Fibroblast of the aortic adventitia (primary cell): ENCODE data around the gene GPX1. TPM values are rescaled to one million over a fixed set of nuclear protein-coding genes. Genes with fewer than 3 reads are reported as not detected.

Experiments
- DNase-seq: peaks from one replicate; pipeline ENCODE4 v3.0.0-alpha.2; 2010; ENCODE audit warnings: low read depth
- H3K4me3 ChIP-seq: 2 replicates; pipeline ENCODE4 v1.5.1; 2011; ENCODE audit warnings: low read depth, mild to moderate bottlenecking, control low read depth, low read length, moderate library complexity
- CTCF ChIP-seq: IDR thresholded peaks from 2 replicates; pipeline ENCODE4 v1.5.1; 2011; ENCODE audit warnings: mild to moderate bottlenecking, low read length, control low read depth, inconsistent platforms; ENCODE audit not compliant: insufficient read depth
- total RNA-seq: library from RNA; depleted of rRNA; stranded (reverse); fragments of >200 nt; gene quantifications from 2 replicates; pipeline ENCODE4 v1.2.3, GENCODE V29; 2012; ENCODE audit warnings: low replicate concordance

Gene GPX1
- total RNA-seq, 1 donor, result 167 TPM

GRCh38 chr3:49378249-49378895, 20.2 kb upstream of the GPX1 start:
- H3K4me3 ChIP-seq, result no peak overlapping the region
- DNase-seq, result peak; percentile 83
- no peak for TF ChIP-seq CTCF

GRCh38 chr3:49377483-49377882, 19.3 kb upstream of the GPX1 start:
- no peak overlapping the region for H3K4me3 ChIP-seq
- TF ChIP-seq CTCF, result no peak

GRCh38 chr3:49371946-49372345, 13.8 kb upstream of the GPX1 start:
- DNase-seq, result no peak
- no peak for TF ChIP-seq CTCF
- no peak overlapping the region for H3K4me3 ChIP-seq

More at GRCh38 chr3:49377483-49377882, 19.3 kb upstream of the GPX1 start:
- peak; percentile 48 for DNase-seq

- TF ChIP-seq CTCF, result no peak
- H3K4me3 ChIP-seq, result no peak overlapping the region
- DNase-seq, result no peak
Measured at GRCh38 chr3:49370585-49371290, 12.6 kb upstream of the GPX1 start.

- DNase-seq, result no peak
- no peak overlapping the region for H3K4me3 ChIP-seq
- TF ChIP-seq CTCF, result no peak
Measured at GRCh38 chr3:49362561-49362960, 4.4 kb upstream of the GPX1 start.

- peak; percentile 38 for DNase-seq
- no peak overlapping the region for H3K4me3 ChIP-seq
- no peak for TF ChIP-seq CTCF
Measured at GRCh38 chr3:49359623-49360022, 1.5 kb upstream of the GPX1 start.
